K562 (cell line): ENCODE data around the gene RALA. TPM values are rescaled to one million over a fixed set of nuclear protein-coding genes. Genes with fewer than 3 reads are reported as not detected.
A peak's percentile ranks its signal among the peaks of the same experiment; 100 is the strongest.

Experiments used
- ATF2 ChIP-seq: sonication (generic); formaldehyde crosslinking; IDR thresholded peaks from 2 replicates; pipeline ENCODE4 v1.8.1; 2022; ENCODE audit warnings: missing genetic modification reagents
- BHLHE40 ChIP-seq: IDR thresholded peaks from 2 replicates; pipeline ENCODE4 v1.6.1; 2011; ENCODE audit warnings: low read length, improper control_type of control experiment
- CTCF ChIP-seq, 3 experiments: IDR thresholded peaks in 2 of 3; conservative IDR thresholded peaks in 1 of 3; 2 replicates each; pipeline ENCODE4 v1.5.1; 2011 to 2012; ENCODE audit warnings: low read length in 3 of 3, mild to moderate bottlenecking in 3 of 3, control low read depth in 2 of 3, improper control_type of control experiment in 1 of 3, inconsistent platforms in 1 of 3, low read depth in 1 of 3, mixed read lengths in 1 of 3, moderate library complexity in 1 of 3; ENCODE audit not compliant: insufficient read depth in 2 of 3
- EP400 ChIP-seq: fragments of 450-650 bp; IDR thresholded peaks from 2 replicates; pipeline ENCODE4 v1.6.1; 2017; ENCODE audit warnings: antibody characterized with exemption, mild to moderate bottlenecking, moderate library complexity
- FIP1L1 ChIP-seq: fragments of 200-400 bp; formaldehyde crosslinking; IDR thresholded peaks from 2 replicates; pipeline ENCODE4 v1.6.1; 2018; ENCODE audit warnings: mild to moderate bottlenecking, low read depth, low read length; ENCODE audit not compliant: poor library complexity, severe bottlenecking
- PRDM10 ChIP-seq: fragments of 450-650 bp; IDR thresholded peaks from 2 replicates; pipeline ENCODE4 v1.6.1; 2018; ENCODE audit not compliant: partially characterized antibody
- RAD21 ChIP-seq, 2 experiments: fragments of 250-450 bp in 1 of 2; fragments of 450-650 bp in 1 of 2; sonication (Bioruptor Pico) in 1 of 2; formaldehyde crosslinking in 1 of 2; IDR thresholded peaks in 1 of 2; conservative IDR thresholded peaks in 1 of 2; 2 replicates each; pipeline versions ENCODE4 v1.4.0 to v1.8.0; 2020 to 2022; ENCODE audit warnings: mild to moderate bottlenecking in 2 of 2, moderate library complexity in 1 of 2
- RBM22 ChIP-seq: fragments of 200-400 bp; formaldehyde crosslinking; IDR thresholded peaks from 2 replicates; pipeline ENCODE4 v1.6.1; 2018; ENCODE audit warnings: low read length, low read depth; ENCODE audit not compliant: poor library complexity, severe bottlenecking
- SAP30 ChIP-seq: fragments of 200-600 bp; sonication (generic); IDR thresholded peaks from 2 replicates; pipeline ENCODE4 v1.6.1; 2012; ENCODE audit warnings: borderline replicate concordance, low read depth, mild to moderate bottlenecking, moderate library complexity, low read length, control low read depth, inconsistent platforms; ENCODE audit not compliant: insufficient read depth, poor library complexity, severe bottlenecking
- SOX6 ChIP-seq: fragments of 450-650 bp; IDR thresholded peaks from 2 replicates; pipeline ENCODE4 v1.6.1; 2014; ENCODE audit warnings: mild to moderate bottlenecking
- TCFL5 ChIP-seq: fragments of 250-450 bp; sonication (Bioruptor Pico); conservative IDR thresholded peaks from 2 replicates; pipeline ENCODE4 v1.6.1; 2021; ENCODE audit warnings: mild to moderate bottlenecking, moderate library complexity, matching md5 sums
- ZFP36 ChIP-seq: fragments of 150-350 bp; IDR thresholded peaks from 2 replicates; pipeline ENCODE4 v1.6.1; 2018; ENCODE audit warnings: low read length, low read depth; ENCODE audit not compliant: partially characterized antibody
- polyA plus RNA-seq, 8 experiments: library from polyadenylated mRNA; depleted of rRNA in 4 of 8; stranded (reverse) in 5 of 8; unstranded in 3 of 8; fragments of >200 nt; fragmentation: Nextera tagmentation in 2 of 8; fragmentation: Illumina TruSeq in 1 of 8; extraction: Ambion mirVana in 2 of 8; extraction: Trizol in 1 of 8; gene quantifications; 2 replicates each; pipeline versions ENCODE4 v1.2.1 to v1.2.3, GENCODE V29; 2011 to 2014; ENCODE audit warnings: inconsistent platforms in 1 of 8, missing spikeins in 1 of 8
- total RNA-seq, 7 experiments: library from RNA; depleted of rRNA in 6 of 7; stranded (reverse); fragments of >200 nt in 6 of 7; fragmentation: Illumina TruSeq in 2 of 7; extraction: Trizol in 2 of 7; gene quantifications; 2 replicates each; pipeline versions ENCODE4 v1.2.1 to v1.2.3, GENCODE V29; 2011 to 2021; ENCODE audit warnings: low replicate concordance in 1 of 7
- TF ChIP-seq, protein P1 (sequence below), 2 experiments: IDR thresholded peaks; 2 replicates each; pipeline ENCODE4 v1.6.1; 2011; ENCODE audit warnings: borderline replicate concordance in 1 of 2, control low read depth in 1 of 2, low read depth in 1 of 2, low read length in 1 of 2, mild to moderate bottlenecking in 1 of 2, mixed read lengths in 1 of 2, moderate library complexity in 1 of 2; ENCODE audit not compliant: insufficient read depth in 1 of 2, insufficient read length in 1 of 2, poor library complexity in 1 of 2, severe bottlenecking in 1 of 2; ENCODE audit errors: extremely low read depth in 1 of 2
- TF ChIP-seq, protein P2 (sequence below): fragments of 200-400 bp; formaldehyde crosslinking; IDR thresholded peaks from 2 replicates; pipeline ENCODE4 v1.6.1; 2017; ENCODE audit warnings: mild to moderate bottlenecking, low read depth, low read length, moderate library complexity

The RALA gene
- total and polyA plus RNA-seq, 9 of the 15 experiments (the other 6 are each of a cell fraction or from before 2014, with no cell fraction given) = 7.2 to 28.0 (median 25.7) TPM

DNA sequence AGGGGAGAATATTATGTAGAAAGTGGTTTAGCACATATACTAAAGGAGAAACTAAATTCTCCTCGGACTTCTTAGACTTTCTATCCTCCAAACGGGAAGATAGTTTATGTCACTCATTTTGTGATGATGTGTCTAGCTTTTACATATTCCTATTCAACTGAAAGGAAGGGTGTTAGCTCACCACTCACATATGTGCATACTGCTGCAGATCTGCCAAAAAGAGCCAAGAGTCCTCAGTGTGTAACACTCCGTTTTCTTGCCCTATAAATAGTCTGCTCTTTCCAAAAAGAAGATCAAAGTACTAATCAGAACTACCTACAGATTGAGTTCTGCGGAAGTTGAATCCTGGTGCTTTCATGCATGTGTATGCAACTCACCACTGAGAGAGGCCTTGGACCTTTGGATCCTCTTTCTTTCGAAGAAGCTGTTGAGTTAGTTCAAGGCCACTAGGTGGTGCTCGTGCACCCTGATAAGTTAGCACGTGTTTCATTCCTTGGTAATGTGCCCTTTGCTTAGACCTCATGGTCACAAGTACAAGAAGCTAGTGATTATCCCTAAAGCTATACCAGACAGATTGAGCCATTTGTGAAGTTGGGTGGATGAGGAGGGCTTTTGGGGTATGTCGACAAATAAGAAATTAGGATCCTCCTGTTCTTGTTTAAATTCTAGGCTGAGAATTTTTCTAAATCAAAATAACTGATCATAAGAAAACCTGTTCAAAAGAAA lies 43.1 kb upstream of the RALA start (continued):
- TF ChIP-seq PRDM10 (peak; percentile 11), ZFP36 (peak; percentile 16), RBM22 (no peak), EP400 (peak; percentile 81), BHLHE40 (peak; percentile 82), TCFL5 (CRISPR knock-in tag) (no peak), FIP1L1 (no peak), SAP30 (no peak), ATF2 (CRISPR knock-in tag) (no peak), CTCF (IDR thresholded peaks at IDR 0.05 in 2 of 3, conservative IDR thresholded peaks at IDR 0.05 in 1 of 3; ENCODE audit: insufficient read depth in 2 of 3, low read depth in 1 of 3, low read length in 3 of 3) (peak; percentile 77 to 95 (median 90)), SOX6 (peak; percentile 26; the same call in 1 of the 2 replicates), RAD21 (CRISPR knock-in tag; conservative IDR thresholded peaks at IDR 0.05 in 1 of 2, IDR thresholded peaks at IDR 0.05 in 1 of 2) (peak; percentile 96 to 99)
- TF ChIP-seq, protein P1, sequence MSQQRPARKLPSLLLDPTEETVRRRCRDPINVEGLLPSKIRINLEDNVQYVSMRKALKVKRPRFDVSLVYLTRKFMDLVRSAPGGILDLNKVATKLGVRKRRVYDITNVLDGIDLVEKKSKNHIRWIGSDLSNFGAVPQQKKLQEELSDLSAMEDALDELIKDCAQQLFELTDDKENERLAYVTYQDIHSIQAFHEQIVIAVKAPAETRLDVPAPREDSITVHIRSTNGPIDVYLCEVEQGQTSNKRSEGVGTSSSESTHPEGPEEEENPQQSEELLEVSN (IDR thresholded peaks at IDR 0.05; ENCODE audit: borderline replicate concordance in 1 of 2, extremely low read depth in 1 of 2, insufficient read depth in 1 of 2, insufficient read length in 1 of 2, low read depth in 1 of 2, low read length in 1 of 2, poor library complexity in 1 of 2, severe bottlenecking in 1 of 2) = peak; percentile 44 to 49
- TF ChIP-seq, protein P2, sequence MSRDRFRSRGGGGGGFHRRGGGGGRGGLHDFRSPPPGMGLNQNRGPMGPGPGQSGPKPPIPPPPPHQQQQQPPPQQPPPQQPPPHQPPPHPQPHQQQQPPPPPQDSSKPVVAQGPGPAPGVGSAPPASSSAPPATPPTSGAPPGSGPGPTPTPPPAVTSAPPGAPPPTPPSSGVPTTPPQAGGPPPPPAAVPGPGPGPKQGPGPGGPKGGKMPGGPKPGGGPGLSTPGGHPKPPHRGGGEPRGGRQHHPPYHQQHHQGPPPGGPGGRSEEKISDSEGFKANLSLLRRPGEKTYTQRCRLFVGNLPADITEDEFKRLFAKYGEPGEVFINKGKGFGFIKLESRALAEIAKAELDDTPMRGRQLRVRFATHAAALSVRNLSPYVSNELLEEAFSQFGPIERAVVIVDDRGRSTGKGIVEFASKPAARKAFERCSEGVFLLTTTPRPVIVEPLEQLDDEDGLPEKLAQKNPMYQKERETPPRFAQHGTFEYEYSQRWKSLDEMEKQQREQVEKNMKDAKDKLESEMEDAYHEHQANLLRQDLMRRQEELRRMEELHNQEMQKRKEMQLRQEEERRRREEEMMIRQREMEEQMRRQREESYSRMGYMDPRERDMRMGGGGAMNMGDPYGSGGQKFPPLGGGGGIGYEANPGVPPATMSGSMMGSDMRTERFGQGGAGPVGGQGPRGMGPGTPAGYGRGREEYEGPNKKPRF = no peak
